NCI-H1092 (cell line): ENCODE data around the gene GPRC5B.

Experiments used
- DNase-seq: peaks from one replicate; lab custom pipeline; 2025; lab: John Stamatoyannopoulos, UW

GPRC5B gene

GRCh38 chr16:19844945-19845641 is 39.6 kb downstream of the GPRC5B start:
- DNase-seq = no peak

- no peak for DNase-seq
Observed at GRCh38 chr16:19843371-19843770, 41.3 kb downstream of the GPRC5B start.

- no peak for DNase-seq
Observed at GRCh38 chr16:19842426-19843157, 42.1 kb downstream of the GPRC5B start.

- no peak for DNase-seq
Observed at GRCh38 chr16:19841184-19841583, 43.5 kb downstream of the GPRC5B start.

GRCh38 chr16:19840524-19841110 is 44.0 kb downstream of the GPRC5B start:
- peak; percentile 94 for DNase-seq

- no peak for DNase-seq
Observed at GRCh38 chr16:19837984-19838707, 46.5 kb downstream of the GPRC5B start.

- DNase-seq = no peak
Observed at GRCh38 chr16:19837331-19837980, 47.2 kb downstream of the GPRC5B start.

GRCh38 chr16:19835968-19836421 is 48.7 kb downstream of the GPRC5B start:
- DNase-seq = no peak

- no peak for DNase-seq
Observed at GRCh38 chr16:19835196-19835595, 49.5 kb downstream of the GPRC5B start.

- DNase-seq = no peak
Observed at GRCh38 chr16:19833581-19833980, 51.1 kb downstream of the GPRC5B start.

- no peak for DNase-seq
Observed at GRCh38 chr16:19833176-19833575, 51.5 kb downstream of the GPRC5B start.

GRCh38 chr16:19831678-19832077 is 53.0 kb downstream of the GPRC5B start:
- no peak for DNase-seq

GRCh38 chr16:19830902-19831560 is 53.6 kb downstream of the GPRC5B start:
- DNase-seq = no peak

GRCh38 chr16:19829844-19830692 is 54.6 kb downstream of the GPRC5B start:
- DNase-seq = no peak

GRCh38 chr16:19824216-19824615 is 60.4 kb downstream of the GPRC5B start:
- DNase-seq = no peak

GRCh38 chr16:19823322-19823721 is 61.3 kb downstream of the GPRC5B start:
- DNase-seq = no peak

GRCh38 chr16:19822533-19822932 is 62.1 kb downstream of the GPRC5B start:
- DNase-seq = no peak

- DNase-seq = no peak
Observed at GRCh38 chr16:19817875-19818274, 66.8 kb downstream of the GPRC5B start.

GRCh38 chr16:19817122-19817521 is 67.5 kb downstream of the GPRC5B start:
- DNase-seq = no peak

GRCh38 chr16:19815418-19815817 is 69.2 kb downstream of the GPRC5B start:
- DNase-seq = no peak
